ENCODE data around the gene TSG101. TPM values are rescaled to one million over a fixed set of nuclear protein-coding genes. Genes with fewer than 3 reads are reported as not detected.

Gene TSG101
- total RNA-seq, 2 experiments from 2014 or later: 38.5 to 46.4 TPM

- Mint-ChIP-seq H3K4me3 (no peak overlapping the region), H3K4me1 (peaks cover 4% of the 10 kb centered on the region)
Observed at GRCh38 chr11:18468961-18469360, 57.8 kb downstream of the TSG101 start.

GRCh38 chr11:18468059-18468458, 58.7 kb downstream of the TSG101 start:
- Mint-ChIP-seq H3K36me3 (no peaks in the 10 kb centered on the region), H3K27ac (no peak overlapping the region), H3K4me1 (peaks cover 4% of the 10 kb centered on the region), H3K27me3 (no peaks in the 10 kb centered on the region), H3K9me3 (no peaks in the 10 kb centered on the region), H3K4me3 (no peak overlapping the region)
- DNase-seq: no peak

More at GRCh38 chr11:18468961-18469360, 57.8 kb downstream of the TSG101 start:
- Mint-ChIP-seq H3K36me3 (no peaks in the 10 kb centered on the region), H3K27ac (no peak overlapping the region), H3K9me3 (no peaks in the 10 kb centered on the region), H3K27me3 (no peaks in the 10 kb centered on the region)
- no peak for DNase-seq

- no peaks in the 10 kb centered on the region for H3K9me3 Mint-ChIP-seq
- H3K36me3 Mint-ChIP-seq: no peaks in the 10 kb centered on the region
- no peak overlapping the region for H3K4me3 Mint-ChIP-seq
- peaks cover 2% of the 10 kb centered on the region for H3K4me1 Mint-ChIP-seq
- DNase-seq: no peak
- H3K27ac Mint-ChIP-seq: no peak overlapping the region
- no peaks in the 10 kb centered on the region for H3K27me3 Mint-ChIP-seq
Observed at GRCh38 chr11:18466402-18466801, 60.3 kb downstream of the TSG101 start.

- Mint-ChIP-seq H3K27me3 (no peaks in the 10 kb centered on the region), H3K27ac (no peak overlapping the region), H3K36me3 (no peaks in the 10 kb centered on the region), H3K4me1 (no peaks in the 10 kb centered on the region), H3K9me3 (no peaks in the 10 kb centered on the region), H3K4me3 (no peak overlapping the region)
- no peak for DNase-seq
Observed at GRCh38 chr11:18463439-18463838, 63.3 kb downstream of the TSG101 start.

- Mint-ChIP-seq H3K27ac (no peak overlapping the region), H3K27me3 (no peaks in the 10 kb centered on the region), H3K4me1 (peaks cover 3% of the 10 kb centered on the region), H3K9me3 (no peaks in the 10 kb centered on the region), H3K4me3 (no peak overlapping the region), H3K36me3 (no peaks in the 10 kb centered on the region)
- peak; percentile 30 for DNase-seq
Observed at GRCh38 chr11:18461909-18462308, 64.8 kb downstream of the TSG101 start.

GRCh38 chr11:18459634-18460033, 67.1 kb downstream of the TSG101 start:
- DNase-seq: no peak
- Mint-ChIP-seq H3K9me3 (no peaks in the 10 kb centered on the region), H3K27me3 (peaks cover 4% of the 10 kb centered on the region), H3K4me1 (peaks cover 5% of the 10 kb centered on the region), H3K36me3 (no peaks in the 10 kb centered on the region), H3K27ac (no peak overlapping the region), H3K4me3 (no peak overlapping the region)

- Mint-ChIP-seq H3K4me3 (no peak overlapping the region), H3K4me1 (peaks cover 5% of the 10 kb centered on the region), H3K36me3 (no peaks in the 10 kb centered on the region), H3K9me3 (no peaks in the 10 kb centered on the region), H3K27ac (no peak overlapping the region), H3K27me3 (peaks cover 4% of the 10 kb centered on the region)
- DNase-seq: no peak
Observed at GRCh38 chr11:18457450-18457849, 69.3 kb downstream of the TSG101 start.

- Mint-ChIP-seq H3K27ac (no peak within 1 kb of the TSS), H3K36me3 (no peaks in the 10 kb centered on the region), H3K4me3 (no peak within 1 kb of the TSS), H3K4me1 (peaks cover 5% of the 10 kb centered on the region), H3K9me3 (no peaks in the 10 kb centered on the region), H3K27me3 (peaks cover 4% of the 10 kb centered on the region)
- peak; percentile 8 for DNase-seq
Observed at GRCh38 chr11:18455686-18456372, 70.9 kb downstream of the TSG101 start, which contains the start of gene LDHAL6A. LDHAL6A (plus strand) TSS chr11:18455856; CDS start chr11:18456681, 825 bp downstream.

GRCh38 chr11:18452927-18453326, 73.8 kb downstream of the TSG101 start:
- H3K27me3 Mint-ChIP-seq: peaks cover 4% of the 10 kb centered on the region
- H3K27ac Mint-ChIP-seq: no peak overlapping the region
- peaks cover 5% of the 10 kb centered on the region for H3K4me1 Mint-ChIP-seq
- H3K4me3 Mint-ChIP-seq: no peak overlapping the region
- H3K9me3 Mint-ChIP-seq: no peaks in the 10 kb centered on the region
- no peak for DNase-seq
- no peaks in the 10 kb centered on the region for H3K36me3 Mint-ChIP-seq

GRCh38 chr11:18449251-18449650, 77.5 kb downstream of the TSG101 start:
- no peak for DNase-seq
- no peak overlapping the region for H3K27ac Mint-ChIP-seq
- no peaks in the 10 kb centered on the region for H3K27me3 Mint-ChIP-seq
- H3K36me3 Mint-ChIP-seq: no peaks in the 10 kb centered on the region
- no peak overlapping the region for H3K4me3 Mint-ChIP-seq
- no peaks in the 10 kb centered on the region for H3K4me1 Mint-ChIP-seq
- H3K9me3 Mint-ChIP-seq: no peaks in the 10 kb centered on the region

GRCh38 chr11:18438691-18439090, 88.1 kb downstream of the TSG101 start:
- Mint-ChIP-seq H3K9me3 (peaks cover 9% of the 10 kb centered on the region), H3K36me3 (peaks cover 3% of the 10 kb centered on the region), H3K27ac (no peak overlapping the region), H3K27me3 (no peaks in the 10 kb centered on the region), H3K4me1 (no peaks in the 10 kb centered on the region), H3K4me3 (no peak overlapping the region)
- no peak for DNase-seq

Other genes with a start within 250 kb of the TSG101 start
- gene HPS5, start 204.8 kb downstream of the TSG101 start, total RNA-seq: 10 to 100 TPM; 14.1 to 15.9 TPM
- 10 to 100 TPM; 61.1 to 63.2 TPM for gene GTF2H1, start 204.4 kb downstream of the TSG101 start, total RNA-seq
- gene LDHA, start 132.4 kb downstream of the TSG101 start, total RNA-seq: 1,000 to 10,000 TPM; 2,369 to 2,412 TPM
- gene LDHC, start 114.6 kb downstream of the TSG101 start, total RNA-seq: not detected
- not detected for gene LDHAL6A, start 71.1 kb downstream of the TSG101 start, total RNA-seq
- 10 to 100 TPM; 15.4 to 15.7 TPM for gene UEVLD, start 61.8 kb upstream of the TSG101 start, total RNA-seq
- 1 to 10 TPM in 1 of 2 experiments, under 1 TPM in 1; 0.54 to 1.4 TPM for gene MISFA, start 72.8 kb upstream of the TSG101 start, total RNA-seq
- 10 to 100 TPM; 23.3 to 23.4 TPM for gene SPTY2D1, start 107.4 kb upstream of the TSG101 start, total RNA-seq
- gene TMEM86A, start 171.8 kb upstream of the TSG101 start, total RNA-seq: under 1 TPM; 0.25 to 0.52 TPM
- 1 to 10 TPM; 1.1 to 1.3 TPM for gene IGSF22, start 199.2 kb upstream of the TSG101 start, total RNA-seq